GM18867 (cell line): ENCODE measurements around the gene SLC4A4.
A peak's percentile ranks its signal among the peaks of the same experiment; 100 is the strongest.

ENCODE experiments used
- ATAC-seq: cut with Tn5 transposase; IDR thresholded peaks from one replicate; pipeline ENCODE4 v1.9.1; 2021; ENCODE audit warnings: mild to moderate bottlenecking, moderate library complexity; ENCODE audit not compliant: unreplicated experiment

Gene SLC4A4

GRCh38 chr4:71587995-71588394 is 249.2 kb downstream of the SLC4A4 start:
- no peak for ATAC-seq

DNA sequence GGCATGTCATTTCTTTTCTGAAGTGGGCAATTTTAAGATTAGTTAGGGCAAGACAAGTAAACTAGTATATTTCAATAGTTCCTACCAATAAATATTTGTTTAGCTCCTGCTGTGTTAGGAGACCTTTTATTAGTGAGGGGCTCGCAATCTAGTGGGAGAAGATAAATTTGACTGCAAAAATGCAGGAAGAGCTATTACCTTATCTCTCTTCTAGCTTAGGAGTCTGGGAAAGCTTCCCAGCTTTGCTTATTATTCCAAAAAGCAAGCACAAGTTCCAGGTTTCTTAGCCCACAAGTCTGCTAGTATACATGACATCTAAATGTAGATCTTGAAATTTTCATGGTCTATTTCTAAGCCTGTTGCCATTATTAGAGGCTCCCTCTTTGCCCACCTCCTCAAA is 254.0 kb downstream of the SLC4A4 start:
- no peak for ATAC-seq

DNA sequence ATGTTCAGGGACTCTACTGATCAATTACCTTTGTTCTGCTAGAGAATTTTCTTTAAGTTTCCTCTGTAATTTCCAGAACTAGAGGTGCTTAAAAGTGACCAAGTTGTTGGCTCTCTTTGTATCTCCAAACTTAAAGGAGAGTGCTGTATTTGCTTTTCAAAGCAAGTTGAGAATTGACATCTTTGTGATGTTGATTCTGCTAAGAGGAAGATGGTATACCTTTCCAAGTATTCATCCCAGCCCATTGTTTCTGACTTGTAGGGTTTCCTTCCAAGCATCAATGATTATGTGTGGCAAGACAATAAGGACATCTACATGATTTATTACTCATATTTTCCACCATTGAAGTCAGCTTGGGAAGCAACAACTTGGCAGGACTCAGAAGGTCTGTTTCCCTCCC is 254.5 kb downstream of the SLC4A4 start:
- ATAC-seq: no peak

GRCh38 chr4:71595576-71596108 is 256.8 kb downstream of the SLC4A4 start:
- ATAC-seq: no peak

DNA sequence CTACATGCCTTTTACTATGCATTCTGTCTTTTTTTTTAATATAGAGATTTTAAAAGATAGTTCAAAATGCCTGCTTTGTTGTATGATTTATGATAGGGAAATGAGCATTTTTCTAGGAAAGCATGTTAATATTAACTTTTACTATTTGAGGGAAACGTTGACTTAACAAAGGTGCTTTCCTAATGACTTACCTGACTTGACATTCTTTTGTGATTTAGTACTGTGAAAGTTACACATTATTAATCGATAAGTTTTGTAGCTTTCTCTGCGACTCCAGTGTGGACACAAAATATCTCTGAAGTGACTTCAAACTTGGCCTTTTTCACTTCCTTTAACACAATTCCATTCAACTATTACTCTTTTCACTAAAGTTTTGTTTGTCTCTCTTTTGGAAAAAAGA is 260.8 kb downstream of the SLC4A4 start:
- no peak for ATAC-seq

DNA sequence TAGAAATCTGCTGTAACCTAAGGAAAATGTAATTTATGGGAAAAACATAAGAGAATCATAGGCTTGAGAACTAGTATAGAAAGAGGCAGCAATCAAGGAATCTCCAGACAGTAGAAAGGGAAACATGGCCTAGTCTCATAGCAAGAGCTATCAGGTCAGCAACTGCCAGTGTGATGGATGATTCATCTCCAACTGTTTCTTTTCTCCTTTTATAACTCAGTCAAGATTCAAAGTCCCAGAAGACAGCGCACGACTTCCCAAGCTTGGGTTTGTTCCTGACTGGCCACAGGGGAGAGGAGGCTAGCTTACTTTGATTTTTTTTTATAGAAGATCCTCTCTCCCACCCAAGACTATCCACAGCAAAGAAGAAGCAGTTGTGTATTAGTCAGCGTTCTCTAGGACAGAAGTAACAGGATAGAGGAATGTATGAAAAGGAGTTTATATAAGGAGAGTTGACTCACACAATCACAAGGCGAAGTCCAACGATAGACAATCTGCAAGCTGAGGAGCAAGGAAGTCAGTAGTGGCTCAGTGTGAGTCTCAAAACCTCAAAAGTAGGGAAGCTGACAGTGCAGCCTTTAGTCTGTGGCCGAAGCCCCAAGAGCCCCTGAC is 263.6 kb downstream of the SLC4A4 start:
- ATAC-seq: no peak

DNA sequence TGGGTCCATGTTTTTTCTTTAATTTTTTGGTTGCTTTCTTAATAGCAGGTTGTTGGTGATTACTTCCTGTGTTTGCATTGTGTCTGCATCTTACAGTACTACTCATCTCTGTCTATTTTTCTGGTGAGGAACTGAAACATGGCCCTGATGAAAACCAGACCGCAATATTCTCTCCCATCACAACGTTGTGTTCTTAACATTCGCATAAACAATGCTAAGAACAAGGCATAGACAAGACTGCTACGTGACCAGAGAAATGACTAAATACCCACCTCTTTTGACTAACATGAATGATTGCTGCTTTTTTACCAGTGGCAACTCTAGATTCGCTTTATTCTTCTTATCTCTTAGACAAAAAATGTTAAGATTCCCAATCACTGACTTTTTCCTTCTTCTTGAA is 266.0 kb downstream of the SLC4A4 start:
- peak; percentile 99 for ATAC-seq

GRCh38 chr4:71607109-71607508 is 268.3 kb downstream of the SLC4A4 start:
- no peak for ATAC-seq

DNA sequence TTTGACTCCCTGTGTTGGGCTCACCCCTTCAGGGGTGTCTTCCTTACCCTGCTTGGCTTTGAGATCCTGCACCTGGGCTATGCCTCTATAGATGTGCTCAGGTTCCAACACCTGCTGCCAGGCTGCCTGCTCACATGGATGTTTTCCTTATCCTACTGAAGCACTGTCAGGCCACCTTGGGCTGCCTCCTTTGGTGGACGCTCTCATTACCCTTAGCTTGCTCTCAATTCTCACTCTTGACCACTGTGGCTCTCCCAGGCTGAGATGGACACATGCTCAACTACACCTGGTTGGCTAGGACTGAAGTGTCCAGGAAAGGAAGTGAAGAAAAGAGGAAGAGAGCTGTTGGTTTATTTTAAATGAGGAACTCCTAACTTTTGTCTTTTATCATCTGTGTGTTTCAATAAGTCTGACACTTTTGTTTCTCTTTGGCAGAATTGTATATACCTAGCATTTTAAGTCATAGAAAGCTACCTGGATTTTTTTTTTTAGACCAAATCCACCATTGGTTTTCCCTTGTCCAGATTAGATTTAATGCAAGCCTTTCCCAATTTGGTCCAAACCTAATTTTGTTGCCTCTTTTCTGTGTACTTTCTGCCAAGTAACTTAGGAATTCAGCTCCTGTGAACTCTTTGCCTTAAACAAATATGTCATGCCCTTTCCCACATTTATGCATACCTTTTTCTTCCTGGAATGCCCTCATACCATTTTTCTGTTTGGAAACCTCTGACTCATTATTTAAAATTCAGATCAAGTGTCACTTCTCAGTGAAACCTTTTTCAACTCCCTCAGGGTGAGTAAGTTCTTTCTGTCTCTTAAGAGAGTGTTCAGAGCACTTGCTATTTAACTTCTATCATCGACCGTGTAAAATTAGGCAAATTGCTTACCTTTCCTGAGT is 269.2 kb downstream of the SLC4A4 start:
- ATAC-seq: no peak

DNA sequence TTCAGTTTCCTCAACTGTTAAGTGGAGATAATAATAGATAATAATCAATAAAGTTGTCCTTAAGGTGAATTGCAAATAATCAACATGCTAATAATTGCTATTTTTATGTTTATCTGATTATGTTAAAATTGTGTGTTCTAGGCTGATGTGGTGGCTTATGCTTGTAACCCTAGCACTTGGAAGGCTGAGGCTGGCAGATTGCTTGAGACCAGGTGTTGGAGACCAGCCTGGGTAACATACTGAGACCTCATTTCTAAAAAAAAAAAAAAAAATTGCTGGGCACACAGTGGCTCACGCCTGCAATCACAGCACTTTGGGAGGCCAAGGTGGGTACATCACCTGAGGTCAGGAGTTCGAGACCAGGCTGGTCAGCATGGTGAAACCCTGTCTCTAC is 269.9 kb downstream of the SLC4A4 start:
- ATAC-seq: no peak

DNA sequence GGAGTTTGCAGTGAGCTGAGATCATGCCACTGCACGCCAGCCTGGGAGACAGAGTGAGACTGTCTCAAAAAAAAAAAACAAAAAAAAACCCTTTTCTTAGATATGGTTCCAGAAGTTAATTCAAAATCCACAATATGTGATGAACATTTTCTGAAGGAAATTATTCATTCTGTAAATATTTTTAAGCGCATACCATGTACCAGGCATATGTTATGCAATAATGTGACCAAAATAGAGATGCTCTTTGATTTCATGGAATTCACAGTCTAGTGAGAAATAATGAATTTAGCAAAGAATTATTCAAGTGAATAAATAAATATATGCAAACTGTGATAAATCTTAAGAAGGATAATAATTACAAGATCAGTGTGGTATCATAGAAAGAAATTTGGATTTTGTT is 270.3 kb downstream of the SLC4A4 start:
- no peak for ATAC-seq

GRCh38 chr4:71609651-71610050 is 270.8 kb downstream of the SLC4A4 start:
- ATAC-seq: no peak

DNA sequence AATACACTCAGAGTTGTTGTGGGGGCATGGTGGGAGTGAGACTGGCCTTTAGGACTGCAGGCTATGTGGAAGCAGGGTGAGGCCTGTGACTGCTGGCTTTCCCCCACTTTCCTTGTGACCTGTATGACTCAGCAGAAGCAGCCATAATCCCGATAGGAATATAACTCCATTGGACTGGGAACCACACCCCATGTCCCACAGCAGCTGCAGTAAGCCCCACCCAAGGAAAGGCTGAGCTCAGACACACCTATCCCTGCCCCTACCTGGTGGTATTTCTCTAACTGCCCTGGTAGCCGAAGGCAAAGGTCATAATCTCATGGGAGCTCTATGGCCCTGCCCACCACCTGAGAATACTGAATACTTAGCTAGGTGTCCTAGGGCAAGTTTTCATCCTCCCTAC is 275.8 kb downstream of the SLC4A4 start:
- ATAC-seq: no peak

DNA sequence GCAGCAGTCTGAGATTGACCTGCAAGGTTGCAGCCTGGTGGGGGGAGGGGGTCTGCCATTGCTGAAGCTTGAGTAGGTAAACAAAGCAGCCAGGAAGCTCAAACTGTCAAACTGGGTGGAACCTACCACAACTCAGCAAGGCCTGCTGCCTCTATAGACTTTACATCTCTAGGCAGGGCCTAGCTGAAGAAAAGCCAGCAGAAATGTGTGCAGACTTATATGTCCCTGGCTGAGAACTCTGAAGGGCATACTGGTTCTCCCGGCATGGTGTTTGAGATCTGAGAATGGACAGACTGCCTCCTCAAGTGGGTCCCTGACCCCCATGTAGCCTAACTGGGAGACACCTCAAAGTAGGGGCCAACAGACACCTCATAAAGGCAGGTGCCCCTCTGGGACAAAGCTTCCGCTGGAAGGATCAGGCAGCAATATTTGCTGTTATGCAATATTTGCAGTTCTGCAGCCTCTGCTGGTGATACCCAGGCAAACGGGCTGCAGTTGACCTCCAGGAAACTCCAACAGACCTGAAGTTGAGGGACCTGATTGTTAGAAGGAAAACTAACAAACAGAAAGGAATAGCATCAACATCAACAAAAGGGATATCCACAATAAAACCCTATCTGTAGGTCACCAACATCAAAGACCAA is 277.5 kb downstream of the SLC4A4 start:
- no peak for ATAC-seq
